ENCODE measurements around the gene PROM1.

DNA sequence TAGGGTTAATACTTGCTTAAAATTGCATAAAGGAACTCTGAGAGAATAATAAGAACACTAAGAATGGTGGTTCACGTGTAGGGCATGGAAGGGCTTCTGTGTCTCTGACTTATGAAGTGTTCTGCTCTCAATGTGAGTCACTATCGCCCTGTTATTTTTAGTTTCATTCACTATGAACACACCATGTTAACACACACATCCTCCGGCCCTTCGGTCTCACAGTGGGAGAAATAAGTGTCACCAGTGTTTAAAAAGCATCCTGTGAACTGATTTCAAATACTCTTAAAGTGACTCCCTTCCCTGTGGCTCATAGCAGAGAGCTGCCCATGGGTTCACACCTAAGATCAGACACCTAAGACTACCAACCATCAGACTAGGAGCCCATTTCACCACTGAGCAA, 87.0 kb downstream of the PROM1 start:
- TF ChIP-seq RAD21 (IDR thresholded peaks at IDR 0.05) (no peak), GABPA (IDR thresholded peaks at IDR 0.05 in 1 of 2, conservative IDR thresholded peaks at IDR 0.05 in 1 of 2) (no peak), HNF4A (conservative IDR thresholded peaks at IDR 0.05) (no peak), TAF1 (conservative IDR thresholded peaks at IDR 0.05) (no peak)
- TF ChIP-seq, protein P1, sequence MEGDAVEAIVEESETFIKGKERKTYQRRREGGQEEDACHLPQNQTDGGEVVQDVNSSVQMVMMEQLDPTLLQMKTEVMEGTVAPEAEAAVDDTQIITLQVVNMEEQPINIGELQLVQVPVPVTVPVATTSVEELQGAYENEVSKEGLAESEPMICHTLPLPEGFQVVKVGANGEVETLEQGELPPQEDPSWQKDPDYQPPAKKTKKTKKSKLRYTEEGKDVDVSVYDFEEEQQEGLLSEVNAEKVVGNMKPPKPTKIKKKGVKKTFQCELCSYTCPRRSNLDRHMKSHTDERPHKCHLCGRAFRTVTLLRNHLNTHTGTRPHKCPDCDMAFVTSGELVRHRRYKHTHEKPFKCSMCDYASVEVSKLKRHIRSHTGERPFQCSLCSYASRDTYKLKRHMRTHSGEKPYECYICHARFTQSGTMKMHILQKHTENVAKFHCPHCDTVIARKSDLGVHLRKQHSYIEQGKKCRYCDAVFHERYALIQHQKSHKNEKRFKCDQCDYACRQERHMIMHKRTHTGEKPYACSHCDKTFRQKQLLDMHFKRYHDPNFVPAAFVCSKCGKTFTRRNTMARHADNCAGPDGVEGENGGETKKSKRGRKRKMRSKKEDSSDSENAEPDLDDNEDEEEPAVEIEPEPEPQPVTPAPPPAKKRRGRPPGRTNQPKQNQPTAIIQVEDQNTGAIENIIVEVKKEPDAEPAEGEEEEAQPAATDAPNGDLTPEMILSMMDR (IDR thresholded peaks at IDR 0.05; ENCODE audit: low read depth, low read length, missing input control): no peak
- TF ChIP-seq, protein P2, sequence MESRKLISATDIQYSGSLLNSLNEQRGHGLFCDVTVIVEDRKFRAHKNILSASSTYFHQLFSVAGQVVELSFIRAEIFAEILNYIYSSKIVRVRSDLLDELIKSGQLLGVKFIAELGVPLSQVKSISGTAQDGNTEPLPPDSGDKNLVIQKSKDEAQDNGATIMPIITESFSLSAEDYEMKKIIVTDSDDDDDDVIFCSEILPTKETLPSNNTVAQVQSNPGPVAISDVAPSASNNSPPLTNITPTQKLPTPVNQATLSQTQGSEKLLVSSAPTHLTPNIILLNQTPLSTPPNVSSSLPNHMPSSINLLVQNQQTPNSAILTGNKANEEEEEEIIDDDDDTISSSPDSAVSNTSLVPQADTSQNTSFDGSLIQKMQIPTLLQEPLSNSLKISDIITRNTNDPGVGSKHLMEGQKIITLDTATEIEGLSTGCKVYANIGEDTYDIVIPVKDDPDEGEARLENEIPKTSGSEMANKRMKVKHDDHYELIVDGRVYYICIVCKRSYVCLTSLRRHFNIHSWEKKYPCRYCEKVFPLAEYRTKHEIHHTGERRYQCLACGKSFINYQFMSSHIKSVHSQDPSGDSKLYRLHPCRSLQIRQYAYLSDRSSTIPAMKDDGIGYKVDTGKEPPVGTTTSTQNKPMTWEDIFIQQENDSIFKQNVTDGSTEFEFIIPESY (IDR thresholded peaks at IDR 0.05): no peak
- TF ChIP-seq, protein P3, sequence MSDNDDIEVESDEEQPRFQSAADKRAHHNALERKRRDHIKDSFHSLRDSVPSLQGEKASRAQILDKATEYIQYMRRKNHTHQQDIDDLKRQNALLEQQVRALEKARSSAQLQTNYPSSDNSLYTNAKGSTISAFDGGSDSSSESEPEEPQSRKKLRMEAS (IDR thresholded peaks at IDR 0.05): no peak
- TF ChIP-seq, protein P4, sequence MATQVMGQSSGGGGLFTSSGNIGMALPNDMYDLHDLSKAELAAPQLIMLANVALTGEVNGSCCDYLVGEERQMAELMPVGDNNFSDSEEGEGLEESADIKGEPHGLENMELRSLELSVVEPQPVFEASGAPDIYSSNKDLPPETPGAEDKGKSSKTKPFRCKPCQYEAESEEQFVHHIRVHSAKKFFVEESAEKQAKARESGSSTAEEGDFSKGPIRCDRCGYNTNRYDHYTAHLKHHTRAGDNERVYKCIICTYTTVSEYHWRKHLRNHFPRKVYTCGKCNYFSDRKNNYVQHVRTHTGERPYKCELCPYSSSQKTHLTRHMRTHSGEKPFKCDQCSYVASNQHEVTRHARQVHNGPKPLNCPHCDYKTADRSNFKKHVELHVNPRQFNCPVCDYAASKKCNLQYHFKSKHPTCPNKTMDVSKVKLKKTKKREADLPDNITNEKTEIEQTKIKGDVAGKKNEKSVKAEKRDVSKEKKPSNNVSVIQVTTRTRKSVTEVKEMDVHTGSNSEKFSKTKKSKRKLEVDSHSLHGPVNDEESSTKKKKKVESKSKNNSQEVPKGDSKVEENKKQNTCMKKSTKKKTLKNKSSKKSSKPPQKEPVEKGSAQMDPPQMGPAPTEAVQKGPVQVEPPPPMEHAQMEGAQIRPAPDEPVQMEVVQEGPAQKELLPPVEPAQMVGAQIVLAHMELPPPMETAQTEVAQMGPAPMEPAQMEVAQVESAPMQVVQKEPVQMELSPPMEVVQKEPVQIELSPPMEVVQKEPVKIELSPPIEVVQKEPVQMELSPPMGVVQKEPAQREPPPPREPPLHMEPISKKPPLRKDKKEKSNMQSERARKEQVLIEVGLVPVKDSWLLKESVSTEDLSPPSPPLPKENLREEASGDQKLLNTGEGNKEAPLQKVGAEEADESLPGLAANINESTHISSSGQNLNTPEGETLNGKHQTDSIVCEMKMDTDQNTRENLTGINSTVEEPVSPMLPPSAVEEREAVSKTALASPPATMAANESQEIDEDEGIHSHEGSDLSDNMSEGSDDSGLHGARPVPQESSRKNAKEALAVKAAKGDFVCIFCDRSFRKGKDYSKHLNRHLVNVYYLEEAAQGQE (IDR thresholded peaks at IDR 0.05): no peak
